CD4-positive, alpha-beta T cell treated with Interleukin-10 for 1 hour (primary cell): ENCODE results near the gene BCKDK.
"Not testable (repeated sequence)": the region's sequence is repeated elsewhere in the genome, so short reads cannot be mapped to it uniquely, and the experiment has no call there.

Experiments
- DNase-seq: peaks from one replicate; pipeline ENCODE4 v3.0.0-alpha.2; 2020

BCKDK gene

DNA sequence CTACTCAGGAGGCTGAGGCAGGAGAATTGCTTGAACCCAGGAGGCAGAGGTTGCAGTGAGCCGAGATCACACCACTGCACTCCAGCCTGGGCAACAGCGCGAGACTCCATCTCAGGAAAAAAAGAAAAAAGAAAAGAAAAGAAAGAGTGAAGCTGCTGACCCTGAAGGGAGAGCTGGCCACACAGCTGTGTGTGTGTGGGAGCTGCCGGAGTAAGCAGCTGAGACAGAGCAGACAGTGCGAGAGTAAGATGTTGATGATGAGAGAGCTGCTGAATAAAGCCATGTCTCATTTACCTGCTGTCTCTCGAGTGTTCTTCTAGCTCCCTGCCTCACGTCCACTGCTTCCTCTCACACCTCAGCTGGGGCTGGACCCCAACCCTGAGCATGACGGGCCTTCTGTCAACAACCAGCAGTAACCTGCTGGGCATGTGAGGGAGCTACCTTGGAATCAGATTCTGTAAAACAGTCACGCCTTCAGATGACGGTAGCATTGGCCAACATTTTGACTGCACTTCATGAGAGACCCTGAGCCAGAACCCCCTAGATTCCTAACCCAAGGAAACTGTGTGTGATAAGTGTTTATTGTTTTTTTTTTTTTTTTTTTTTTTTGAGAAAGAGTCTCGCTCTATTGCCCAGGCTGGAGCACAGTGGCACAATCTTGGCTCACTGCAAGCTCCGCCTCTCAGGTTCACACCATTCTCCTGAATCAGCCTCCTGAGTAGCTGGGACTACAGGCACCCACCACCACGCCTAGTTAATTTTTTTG, 7.1 kb upstream of the BCKDK start:
- DNase-seq = not testable (repeated sequence)

DNA sequence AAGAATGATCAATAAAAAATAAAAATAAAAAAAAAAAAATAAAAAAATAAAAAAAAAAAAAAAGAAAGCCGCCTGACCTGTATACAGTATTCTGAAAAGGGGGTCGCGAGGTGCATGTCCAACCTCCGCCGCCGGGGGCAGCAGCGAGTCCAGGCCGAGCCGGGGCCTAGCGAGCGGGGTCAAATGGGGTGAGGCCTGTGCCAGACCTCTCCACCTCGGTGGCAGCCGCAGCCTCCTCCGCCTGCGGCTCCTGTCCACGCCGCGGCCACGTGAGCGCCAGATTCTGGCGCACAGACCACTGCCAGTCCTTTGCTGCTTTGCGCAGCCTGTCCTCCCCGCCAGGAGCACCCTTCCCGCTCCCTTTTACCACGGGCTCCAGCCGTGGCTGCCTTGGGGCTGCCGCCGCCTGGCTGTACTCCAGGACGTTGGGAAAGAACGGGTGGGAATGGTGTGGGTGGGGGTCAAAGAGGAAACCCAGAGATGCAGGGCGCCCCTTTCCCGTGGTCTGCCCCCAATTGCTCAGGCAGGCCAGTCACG, 2.4 kb upstream of the BCKDK start:
- DNase-seq = peak; percentile 84

DNA sequence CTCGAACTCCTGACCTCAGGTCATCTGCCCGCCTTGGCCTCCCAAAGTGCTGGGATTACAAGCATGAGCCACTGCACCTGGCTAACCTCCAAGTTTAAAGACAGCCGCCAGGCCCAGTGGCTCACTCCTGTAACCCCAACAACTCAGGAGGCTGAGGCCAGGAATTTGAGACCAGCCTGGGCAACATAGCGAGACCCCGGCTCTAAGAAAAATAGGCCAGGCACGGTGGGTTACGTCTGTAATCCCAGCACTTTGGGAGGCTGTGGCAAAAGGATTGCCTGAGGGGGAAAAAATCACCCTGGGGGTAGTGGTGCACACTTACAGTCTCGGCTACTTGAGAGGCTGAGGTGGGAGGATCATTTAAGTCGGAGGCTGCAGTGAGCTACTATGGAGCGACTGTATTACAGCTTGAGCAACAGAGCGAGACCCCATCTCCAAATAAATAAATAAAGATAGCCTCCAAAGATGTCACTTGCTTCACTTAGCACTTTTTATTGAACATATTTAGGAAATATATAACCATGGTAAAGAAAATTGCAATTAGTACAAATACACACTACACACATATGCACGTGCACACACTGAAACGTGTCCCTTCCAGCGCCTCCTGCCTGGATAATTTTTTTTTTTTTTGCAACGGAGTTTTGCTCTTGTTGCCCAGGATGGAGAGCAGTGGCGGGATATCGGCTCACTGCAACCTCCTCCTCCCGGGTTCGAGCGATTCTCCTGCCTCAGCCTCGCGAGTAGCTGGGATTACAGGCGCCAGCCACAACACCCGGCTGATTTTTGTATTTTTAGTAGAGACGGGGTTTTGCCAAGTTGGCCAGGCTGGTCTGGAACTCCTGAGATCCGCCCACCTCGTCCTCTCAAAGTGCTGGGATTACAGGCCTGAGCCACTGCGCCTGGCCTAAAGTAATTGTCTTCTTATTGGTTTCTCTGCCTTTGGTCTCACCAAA, 1.4 kb upstream of the BCKDK start:
- no peak for DNase-seq

DNA sequence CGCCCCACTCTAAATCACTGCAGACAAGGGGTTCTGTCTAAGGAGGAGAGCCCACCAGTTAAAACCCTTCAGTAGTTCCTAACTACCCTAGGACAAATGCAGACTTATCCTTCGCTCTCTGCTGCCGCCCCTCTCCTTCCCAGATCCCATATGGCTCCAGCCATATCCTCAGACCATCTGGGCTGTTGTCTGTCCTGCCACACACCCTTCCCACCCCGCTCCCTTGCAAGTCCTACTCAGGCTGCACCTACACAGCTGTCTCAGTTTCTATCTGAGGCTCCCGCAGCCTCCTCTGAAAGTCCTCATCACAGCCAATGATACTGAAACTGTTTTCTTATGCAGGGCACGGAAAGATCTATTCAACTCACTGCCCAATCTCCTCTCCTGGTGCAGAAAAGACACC, 720 bp upstream of the BCKDK start:
- DNase-seq = no peak

DNA sequence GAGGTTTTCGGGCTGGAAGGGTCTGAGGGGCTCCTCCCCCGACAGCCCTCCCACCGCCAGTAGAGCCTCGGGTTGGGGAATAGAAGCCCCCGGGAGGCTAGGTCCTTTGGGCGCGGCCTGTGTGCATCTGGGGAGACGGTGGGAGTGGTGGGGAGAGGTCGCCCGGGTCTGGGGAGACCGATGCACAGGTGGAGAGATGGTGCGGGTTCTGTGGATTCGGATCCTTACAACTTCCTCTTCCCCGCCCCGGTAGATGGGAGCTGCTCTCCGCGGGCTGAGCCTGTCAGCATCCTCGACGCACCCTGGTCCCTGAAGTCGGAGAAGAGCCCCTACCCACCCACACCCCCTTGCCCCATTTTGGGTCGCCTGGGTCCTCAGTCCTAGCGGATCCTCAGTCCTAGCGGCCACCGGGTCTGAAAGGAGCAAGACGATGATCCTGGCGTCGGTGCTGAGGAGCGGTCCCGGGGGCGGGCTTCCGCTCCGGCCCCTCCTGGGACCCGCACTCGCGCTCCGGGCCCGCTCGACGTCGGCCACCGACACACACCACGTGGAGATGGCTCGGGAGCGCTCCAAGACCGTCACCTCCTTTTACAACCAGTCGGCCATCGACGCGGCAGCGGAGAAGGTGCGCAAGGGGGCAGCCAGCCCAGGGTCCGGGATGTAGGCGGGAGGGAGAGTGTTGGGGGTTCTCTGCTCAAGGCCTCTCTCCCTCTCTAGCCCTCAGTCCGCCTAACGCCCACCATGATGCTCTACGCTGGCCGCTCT, 790 bp downstream of the BCKDK start:
- no peak for DNase-seq

DNA sequence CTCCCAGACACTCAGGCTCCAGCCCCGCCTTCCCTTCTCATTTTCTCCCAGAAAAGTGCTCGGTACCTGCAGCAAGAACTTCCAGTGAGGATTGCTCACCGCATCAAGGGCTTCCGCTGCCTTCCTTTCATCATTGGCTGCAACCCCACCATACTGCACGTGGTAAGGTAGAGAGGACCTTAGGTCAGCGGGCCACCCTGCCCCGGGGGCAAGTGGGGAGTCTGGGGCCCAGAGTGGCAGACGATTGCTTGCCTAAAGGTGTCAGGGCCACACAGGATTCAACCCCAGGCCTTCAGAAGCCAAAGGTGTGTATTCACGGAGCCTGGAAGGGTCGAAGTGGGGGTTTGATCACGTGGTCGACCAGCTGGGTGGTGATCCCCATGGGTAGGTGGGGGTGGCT, 1.4 kb downstream of the BCKDK start:
- no peak for DNase-seq

DNA sequence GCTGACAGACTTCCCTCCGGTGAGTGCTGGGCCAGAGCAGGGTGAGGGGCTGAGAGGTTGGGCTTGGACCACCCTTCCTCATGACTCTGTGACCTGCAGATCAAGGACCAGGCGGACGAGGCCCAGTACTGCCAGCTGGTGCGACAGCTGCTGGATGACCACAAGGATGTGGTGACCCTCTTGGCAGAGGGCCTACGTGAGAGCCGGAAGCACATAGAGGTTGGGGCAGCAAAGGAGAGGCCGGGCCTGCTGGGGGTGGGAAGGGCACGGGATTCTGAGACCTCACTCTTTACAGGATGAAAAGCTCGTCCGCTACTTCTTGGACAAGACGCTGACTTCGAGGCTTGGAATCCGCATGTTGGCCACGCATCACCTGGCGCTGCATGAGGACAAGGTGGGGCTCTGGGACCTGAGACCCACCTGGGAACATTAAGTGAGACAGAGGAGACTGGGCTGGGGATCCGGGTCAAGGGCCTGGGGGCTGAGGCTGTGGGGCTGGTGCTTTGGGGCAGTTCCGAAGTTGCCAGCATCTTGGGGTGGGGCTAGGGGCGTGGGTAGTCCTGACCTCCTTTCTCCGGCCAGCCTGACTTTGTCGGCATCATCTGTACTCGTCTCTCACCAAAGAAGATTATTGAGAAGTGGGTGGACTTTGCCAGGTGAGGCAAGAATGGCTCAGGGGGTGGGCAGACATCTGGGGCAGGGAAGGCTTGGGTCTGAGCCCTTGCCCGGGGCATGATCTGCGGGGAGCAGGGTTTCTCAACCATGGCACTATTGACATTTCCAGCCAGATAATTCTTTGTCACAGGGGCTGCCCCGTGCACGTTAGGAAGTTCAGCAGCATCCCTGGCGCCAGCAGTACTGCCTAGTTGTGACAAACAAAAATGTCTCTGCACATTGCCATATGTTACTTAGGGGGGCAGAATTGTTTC, 2.2 kb downstream of the BCKDK start:
- DNase-seq = no peak

DNA sequence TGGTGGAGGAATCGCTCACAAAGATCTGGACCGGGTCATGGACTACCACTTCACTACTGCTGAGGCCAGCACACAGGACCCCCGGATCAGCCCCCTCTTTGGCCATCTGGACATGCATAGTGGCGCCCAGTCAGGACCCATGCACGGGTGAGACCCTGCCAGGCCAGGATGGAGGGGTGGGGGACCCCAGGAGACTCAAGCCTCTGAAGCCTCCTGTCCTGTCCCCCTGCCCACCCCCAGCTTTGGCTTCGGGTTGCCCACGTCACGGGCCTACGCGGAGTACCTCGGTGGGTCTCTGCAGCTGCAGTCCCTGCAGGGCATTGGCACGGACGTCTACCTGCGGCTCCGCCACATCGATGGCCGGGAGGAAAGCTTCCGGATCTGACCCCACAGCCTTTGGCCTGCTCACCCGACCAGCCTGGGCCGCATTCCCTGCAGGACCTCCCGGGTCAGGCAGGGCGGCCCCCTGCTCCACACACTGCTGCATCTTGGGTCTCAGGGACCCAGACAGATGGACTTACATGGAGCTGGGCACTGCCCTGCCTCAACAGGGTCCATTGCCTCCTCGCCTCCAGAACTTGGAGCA, 3.8 kb downstream of the BCKDK start:
- no peak for DNase-seq

DNA sequence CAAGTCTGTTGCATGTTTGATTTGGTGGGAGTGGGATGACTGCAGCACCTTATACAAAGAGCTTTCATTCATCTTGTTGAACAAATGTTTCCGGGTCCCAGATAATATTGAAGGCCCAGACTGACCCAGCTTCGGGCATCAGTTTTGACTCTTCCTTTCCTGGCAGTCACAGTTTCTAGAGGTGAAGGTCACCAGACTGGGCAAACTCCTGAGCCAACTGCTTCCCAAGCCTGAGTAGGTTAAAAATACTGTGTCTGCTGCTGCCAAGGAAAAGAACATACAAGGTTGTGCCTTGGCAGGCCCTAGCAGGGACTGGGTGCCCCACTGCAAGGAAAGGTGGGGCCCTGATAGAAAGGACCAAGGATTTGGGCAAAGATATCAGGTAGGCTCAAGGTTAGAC, 4.5 kb downstream of the BCKDK start:
- DNase-seq = no peak

DNA sequence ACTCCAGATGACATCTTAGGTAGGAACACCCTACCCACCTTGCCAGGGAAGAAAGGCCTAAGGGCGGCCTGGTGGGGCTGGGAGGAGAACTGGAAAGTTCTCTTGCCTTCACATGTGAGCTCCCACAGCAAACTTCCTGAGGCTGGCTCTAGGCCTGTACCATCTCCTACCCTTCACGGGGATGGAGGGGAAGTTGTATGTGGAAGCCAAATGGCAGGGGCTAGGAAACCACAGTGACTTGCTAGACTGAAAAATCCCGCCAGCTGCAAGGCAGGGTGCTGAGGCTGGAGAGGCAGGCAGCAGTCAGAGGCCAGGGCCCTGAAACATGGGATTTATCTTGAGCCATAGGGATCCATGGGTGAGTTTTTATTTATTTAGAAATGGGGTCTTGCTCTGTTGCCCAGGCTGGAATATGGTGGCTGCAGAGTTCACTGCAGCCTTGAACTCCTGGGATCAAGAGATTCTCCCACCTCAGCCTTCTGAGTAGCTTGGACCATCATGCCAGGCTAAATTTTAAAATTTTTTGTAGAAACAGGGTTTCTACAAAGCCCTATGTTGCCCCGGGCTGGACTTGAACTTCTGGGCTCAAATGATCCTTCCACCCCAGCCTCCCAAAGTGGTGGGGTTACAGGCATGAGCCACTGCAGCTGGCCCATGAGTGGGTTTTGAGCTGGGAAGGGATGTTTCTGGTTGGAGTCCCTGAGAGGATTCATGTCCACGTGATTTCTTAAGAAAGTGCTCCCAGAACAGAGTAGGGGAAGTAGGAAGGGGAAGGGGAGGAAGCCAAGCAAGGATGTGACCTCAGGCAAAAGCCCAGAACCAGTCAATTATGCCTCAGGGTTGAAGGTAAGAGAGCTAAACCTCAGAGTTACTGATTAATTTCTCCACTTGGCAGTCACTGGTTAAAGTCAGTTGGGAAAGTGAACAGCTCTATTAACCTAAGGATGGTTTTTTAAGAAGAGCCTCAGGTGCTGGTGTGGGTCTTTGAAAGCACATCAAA, 5.2 kb downstream of the BCKDK start:
- no peak for DNase-seq

DNA sequence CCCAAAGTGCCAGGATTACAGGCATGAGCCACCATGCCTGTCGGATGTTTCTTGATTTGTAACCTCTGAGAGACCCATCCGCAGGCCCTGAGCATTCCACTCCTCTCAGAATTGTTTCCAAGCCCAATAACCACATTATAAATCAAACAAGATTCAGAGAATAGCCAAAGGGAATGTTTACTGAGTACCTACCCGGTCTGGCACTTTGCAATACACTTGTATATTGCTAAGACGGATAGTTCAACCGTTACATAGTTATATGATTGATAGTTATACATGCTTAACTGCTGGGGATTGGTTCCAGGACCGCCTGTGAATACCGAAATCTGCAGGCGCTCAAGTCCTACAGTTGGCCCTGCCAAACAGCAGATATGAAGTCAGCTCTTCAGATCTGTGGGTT, 6.3 kb downstream of the BCKDK start:
- no peak for DNase-seq

DNA sequence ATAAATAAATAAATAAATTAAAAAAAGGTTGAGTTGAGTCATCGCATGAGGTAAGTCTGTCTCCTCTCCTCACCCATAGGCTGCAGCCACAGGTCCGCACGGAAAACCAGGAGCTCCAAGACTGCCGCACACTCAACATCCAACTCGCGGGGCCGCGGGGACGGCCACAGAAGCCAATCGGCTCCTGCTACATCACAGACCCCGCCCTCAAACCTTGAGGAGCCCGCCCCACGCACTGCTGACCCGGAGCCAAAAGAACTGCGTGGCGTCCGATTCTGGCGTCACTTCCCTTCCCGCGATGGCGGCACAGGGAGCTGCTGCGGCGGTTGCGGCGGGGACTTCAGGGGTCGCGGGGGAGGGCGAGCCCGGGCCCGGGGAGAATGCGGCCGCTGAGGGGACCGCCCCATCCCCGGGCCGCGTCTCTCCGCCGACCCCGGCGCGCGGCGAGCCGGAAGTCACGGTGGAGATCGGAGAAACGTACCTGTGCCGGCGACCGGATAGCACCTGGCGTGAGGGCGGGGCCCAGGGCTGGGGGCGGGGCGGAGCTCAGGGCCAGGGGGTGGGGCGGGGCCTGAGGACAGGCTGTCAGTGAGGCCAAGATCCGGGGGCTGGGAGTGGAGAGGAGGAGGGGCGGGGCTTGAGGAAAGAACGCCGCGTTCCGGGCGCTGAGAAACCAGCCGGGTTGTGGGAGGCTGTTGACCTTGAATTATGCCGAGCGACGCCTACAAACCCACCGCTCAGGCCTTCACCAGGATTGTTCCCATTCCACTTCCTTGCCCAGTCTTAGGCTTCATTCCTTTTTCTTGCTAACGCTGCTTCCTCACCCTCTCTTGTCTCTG, 9.4 kb downstream of the BCKDK start, which contains the start of gene KAT8:
TSS of gene KAT8 (plus strand) at position 281 of the 839 bp plus-strand sequence. CDS start at position 299, 18 bp downstream.
- peak; percentile 98 for DNase-seq

DNA sequence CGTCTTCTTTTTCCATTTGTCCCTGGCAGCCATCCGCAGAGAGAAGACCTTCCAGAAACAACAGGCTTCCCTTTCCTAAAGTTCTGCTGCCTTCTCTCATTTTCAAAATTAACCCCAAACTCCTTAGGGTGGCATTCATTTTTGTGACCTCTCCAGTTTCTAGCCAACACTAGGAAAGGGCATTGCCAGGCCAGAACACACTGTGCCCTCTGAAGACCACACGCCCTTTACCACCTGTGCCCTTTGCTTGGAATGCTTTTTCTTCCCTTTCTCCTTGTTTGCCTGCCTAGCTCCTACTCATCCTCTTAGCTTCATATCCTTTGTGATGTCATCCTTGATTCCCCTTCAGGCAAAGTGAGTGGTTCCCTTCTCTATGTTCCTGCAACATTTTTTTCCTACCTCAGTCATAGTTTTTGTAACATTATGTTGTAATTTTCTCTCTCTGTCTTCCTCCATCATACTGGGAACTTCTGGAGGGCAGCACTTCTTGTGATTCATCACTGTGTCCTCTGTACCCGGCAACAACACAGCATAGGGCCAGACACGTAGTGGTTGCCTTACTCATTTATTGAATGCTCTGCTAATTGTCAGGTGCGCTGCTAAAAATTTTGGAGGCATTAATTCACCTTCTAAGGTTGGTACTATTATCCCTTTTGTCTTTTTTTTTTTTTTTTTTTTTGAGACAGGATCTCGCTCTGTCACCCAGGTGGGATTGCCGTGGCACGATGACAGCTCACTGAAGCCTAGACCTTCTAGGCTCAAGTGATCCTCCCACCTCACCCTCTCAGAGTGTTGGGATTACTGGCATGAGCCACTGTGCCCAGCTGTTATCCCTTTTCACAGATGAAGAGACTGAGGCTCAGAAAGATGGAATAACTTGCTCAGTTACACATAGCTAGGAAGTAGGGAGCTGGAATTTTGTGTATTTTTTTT, 10.3 kb downstream of the BCKDK start:
- DNase-seq = no peak

DNA sequence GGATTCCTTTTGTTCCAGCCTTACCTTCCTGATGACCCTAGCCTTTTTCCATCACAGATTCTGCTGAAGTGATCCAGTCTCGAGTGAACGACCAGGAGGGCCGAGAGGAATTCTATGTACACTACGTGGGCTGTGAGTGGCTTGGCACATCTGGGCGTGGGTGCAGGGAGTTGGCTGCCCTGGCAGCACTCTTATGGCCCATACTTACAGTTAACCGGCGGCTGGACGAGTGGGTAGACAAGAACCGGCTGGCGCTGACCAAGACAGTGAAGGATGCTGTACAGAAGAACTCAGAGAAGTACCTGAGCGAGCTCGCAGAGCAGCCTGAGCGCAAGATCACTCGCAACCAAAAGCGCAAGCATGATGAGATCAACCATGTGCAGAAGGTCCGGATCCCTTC, 11.9 kb downstream of the BCKDK start:
- DNase-seq = no peak

DNA sequence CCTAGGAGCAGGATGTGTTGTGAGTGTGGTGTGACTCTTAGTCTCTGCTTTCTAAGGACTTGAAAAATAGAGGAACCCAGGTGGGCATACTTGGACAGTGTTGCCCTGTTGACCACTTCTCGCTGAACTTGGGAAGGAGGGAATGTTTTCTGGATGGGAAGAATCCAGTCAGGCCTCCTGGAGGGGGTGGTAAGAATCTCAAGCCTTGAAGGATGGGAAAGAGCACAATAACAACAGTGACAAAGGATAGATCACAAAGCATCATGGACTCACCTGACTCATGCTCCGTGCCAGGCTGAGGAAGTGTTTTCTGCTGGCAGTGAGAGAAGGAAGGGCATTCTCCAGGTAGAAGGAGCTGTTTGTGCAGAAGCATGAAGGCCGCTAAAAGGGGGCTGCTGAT, 17.7 kb downstream of the BCKDK start:
- no peak for DNase-seq

DNA sequence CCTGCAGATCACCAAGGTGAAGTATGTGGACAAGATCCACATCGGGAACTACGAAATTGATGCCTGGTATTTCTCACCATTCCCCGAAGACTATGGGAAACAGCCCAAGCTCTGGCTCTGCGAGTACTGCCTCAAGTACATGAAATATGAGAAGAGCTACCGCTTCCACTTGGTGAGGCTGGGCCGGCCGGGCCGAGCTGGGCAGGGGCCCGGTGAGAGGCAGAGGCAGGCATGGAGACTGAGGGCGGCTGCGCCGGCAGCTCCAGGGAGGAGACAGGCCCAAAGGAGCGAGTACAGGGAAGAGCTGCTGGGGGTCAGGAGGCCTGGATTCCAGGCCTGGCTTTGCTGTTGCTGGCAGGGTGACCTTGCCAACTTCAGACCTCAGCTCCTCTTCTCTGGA, 19.0 kb downstream of the BCKDK start:
- no peak for DNase-seq

DNA sequence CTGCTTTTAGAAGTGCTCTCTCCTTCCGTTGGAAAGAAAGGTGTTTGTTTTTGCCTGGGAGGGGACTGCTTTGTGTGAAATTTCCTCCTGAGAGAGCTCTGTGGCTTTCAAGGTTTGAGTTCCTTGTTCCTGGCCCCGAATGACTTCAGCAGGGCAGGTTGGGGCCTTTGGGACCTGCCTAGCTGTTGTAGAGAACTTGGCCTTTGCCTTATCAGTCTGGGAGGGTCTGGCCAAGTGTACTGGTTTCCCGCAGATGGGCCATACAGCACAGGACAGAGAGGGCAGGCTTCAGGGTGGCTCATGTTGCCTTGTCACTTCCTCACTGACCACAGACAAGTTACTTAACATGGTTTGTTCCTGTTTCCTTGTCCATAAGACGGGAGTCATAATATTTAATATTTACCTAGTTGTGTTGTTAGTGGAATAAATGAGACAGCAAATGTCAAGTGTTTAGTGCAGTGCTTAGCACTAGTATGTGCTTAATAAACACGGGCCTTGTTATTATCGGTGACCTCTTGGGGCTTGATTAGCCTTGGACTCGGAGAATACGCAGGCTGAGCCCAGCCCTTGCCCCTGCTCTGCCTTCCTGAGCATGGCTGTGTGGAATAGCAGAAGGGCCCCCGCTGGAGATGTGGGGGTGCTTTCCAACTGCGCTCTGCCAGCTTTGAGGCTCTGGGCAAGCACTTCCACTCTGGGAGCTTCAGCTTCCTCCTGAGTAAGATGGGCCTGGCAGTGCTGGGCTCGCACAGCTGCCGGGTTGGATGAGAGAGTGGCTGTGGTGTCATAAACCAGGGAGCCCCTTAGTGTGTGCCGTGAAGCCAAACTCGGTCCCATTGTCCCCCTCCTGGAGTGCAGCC, 20.8 kb downstream of the BCKDK start:
- DNase-seq = peak; percentile 33
